ENCODE results near the gene GPD1L.

The GPD1L gene

DNA sequence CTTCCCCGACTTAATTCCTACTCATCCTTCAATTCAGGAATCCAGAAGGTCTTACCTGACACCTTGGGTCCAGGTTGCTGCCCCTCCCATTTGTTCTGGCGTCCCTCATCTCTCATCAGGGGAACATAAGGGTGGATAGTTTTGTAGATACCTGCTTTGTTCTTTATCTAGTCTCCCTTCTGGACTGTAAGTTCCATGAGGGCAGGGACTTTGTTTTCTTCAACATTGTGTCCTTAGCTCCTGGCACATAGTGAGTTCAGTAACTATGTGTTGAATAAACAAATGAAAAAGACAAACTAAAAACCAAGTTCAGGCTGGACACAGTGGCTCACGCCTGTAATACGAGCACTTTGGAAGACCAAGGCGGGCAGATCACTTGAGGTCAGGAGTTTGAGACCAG, 13.2 kb upstream of the GPD1L start:
- no peak overlapping the region for H3K4me3 ChIP-seq (ENCODE audit: low read depth, low read length)
- no peak for TF ChIP-seq CTCF (IDR thresholded peaks at IDR 0.05; ENCODE audit: low read depth, low read length)

DNA sequence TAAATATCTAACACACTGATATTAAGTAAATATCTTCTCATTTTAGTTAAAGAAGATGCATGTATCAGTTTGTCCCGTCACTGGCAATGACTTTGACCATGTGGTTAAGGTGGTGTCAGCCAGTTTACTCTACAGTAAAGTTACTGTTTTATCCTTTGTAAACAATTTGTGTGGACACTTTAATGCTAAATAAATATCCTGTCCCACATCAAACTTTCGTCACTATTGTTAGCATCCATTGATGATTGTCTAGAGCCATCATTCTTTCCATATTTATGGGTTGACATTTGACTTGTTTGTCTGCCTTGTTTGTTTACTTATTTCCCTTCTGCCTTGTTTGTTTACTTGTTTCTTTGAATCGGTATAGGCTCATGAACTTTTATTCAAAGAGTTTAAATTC, 11.0 kb upstream of the GPD1L start:
- H3K4me3 ChIP-seq (ENCODE audit: low read depth, low read length), result no peak overlapping the region
- TF ChIP-seq CTCF (IDR thresholded peaks at IDR 0.05; ENCODE audit: low read depth, low read length), result no peak

- no peak for TF ChIP-seq CTCF (IDR thresholded peaks at IDR 0.05; ENCODE audit: low read depth, low read length)
- no peak overlapping the region for H3K4me3 ChIP-seq (ENCODE audit: low read depth, low read length)
Measured at GRCh38 chr3:32097768-32098167, 8.7 kb upstream of the GPD1L start.

DNA sequence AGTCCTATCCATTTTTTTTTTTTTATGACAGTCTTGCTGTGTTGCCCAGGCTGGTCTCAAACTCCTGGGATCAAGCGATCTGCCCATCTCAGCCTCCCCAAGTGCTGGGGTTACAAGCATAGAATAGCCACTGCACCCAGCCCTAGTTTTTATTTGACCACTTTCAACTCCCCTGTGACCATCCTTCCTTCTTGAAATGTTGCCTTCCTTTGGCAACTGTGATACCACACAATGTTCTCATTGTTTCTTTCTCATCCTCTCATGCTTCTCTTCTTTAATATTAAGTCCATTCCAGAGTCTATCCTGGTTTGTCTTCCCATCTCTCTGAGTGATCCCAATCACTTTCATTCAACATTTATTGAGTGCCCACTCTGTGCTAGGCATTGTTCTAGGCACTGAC, 7.9 kb upstream of the GPD1L start:
- TF ChIP-seq CTCF (IDR thresholded peaks at IDR 0.05; ENCODE audit: low read depth, low read length), result no peak

DNA sequence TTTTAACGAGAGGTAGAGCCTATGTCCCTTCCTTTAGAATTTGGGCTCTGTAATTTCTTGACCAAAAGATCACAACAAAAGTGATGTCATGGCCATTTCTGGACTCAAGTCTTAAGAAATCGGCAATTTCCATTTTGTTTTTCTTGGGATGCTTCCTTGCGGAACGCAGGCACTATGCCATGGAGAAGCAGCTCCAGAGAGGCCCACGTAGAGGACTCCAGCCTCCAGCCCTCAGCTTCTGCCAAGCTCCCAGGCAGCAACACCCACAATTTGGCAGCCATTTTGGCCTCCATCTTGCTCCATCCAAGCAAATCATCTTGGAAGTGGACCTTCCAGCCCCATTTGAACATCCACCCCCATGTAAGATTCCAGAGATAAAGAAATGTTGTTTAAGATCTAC, 6.0 kb upstream of the GPD1L start:
- TF ChIP-seq CTCF (IDR thresholded peaks at IDR 0.05; ENCODE audit: low read depth, low read length), result no peak
- H3K4me3 ChIP-seq (ENCODE audit: low read depth, low read length), result no peak overlapping the region

More for the DNA sequence above, 7.9 kb upstream of the GPD1L start:
- H3K4me3 ChIP-seq (ENCODE audit: low read depth, low read length), result no peak overlapping the region

DNA sequence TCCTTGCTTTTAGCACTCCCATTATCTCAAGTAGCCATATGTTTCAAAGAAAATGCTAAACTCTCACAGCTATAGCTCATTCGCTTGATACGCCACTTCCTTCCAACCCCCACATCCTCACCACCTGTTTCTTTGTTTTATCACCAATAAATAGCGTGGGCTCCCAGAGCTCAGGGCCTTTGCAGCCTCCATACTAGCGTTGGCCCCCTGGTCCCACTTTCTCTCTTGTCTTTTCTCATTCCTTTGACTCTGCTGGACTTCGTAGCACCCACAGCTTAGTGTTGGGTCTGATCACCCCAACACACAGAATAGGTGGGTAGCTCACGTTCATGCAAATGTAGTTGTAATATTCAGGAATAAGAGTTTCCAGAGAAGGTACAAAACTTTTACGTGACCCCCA, 4.1 kb upstream of the GPD1L start:
- TF ChIP-seq CTCF (IDR thresholded peaks at IDR 0.05; ENCODE audit: low read depth, low read length), result no peak
- H3K4me3 ChIP-seq (ENCODE audit: low read depth, low read length), result no peak overlapping the region

DNA sequence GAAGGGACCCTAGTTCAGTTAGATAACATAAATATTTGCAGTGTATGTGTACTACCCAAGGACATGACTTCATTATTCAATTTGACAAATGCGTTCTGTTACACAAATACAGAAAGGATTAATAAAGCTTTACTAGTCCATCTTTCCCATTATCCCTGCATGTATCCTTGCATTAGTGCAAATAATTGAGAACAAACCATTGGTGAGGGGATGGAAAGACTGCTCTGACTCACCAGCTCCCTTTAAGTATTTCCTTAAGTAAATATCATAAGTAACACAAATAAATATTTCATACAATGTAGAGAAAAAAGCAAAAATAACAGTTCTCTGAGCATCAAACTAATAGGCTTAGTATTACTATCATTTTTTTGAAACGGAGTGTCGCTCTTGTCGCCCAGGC, 1.9 kb upstream of the GPD1L start:
- TF ChIP-seq CTCF (IDR thresholded peaks at IDR 0.05; ENCODE audit: low read depth, low read length), result no peak
- no peak overlapping the region for H3K4me3 ChIP-seq (ENCODE audit: low read depth, low read length)

Data from WI38 (cell line).